ENCODE measurements around the gene RETN.
A peak's percentile ranks its signal among the peaks of the same experiment; 100 is the strongest.

RETN gene

DNA sequence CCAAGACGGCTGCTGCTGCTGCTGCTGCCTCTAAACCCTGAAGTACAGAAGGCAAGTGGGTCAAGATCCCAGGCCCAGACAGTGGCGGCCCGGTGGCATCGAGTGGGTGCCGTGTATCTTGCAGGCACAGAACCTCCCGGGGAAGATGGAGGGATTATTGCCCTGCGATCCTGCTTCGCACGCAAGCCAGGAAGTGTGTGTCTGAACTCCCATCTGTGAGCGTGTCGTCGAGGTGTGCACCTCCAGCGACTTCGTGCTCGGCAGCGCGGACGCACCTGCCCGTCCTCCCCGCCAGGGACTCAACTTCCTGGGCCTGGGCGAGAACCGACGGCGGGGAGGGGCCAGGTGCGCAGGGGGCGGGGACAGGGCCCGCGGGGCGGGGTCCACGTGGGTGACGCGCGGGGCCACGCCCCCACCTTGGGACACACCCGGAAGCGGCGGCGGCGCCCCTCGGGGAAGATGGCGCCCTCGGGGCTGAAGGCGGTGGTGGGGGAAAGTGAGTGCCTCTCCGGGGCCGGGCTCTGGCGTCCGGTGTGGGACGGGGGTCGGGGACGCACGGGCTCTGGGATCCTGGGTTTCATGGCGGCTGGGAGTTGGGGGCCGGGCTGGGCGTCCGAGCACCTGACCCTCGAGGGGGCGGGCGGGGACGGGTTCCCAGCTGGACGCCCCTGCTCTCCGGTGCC lies 32.0 kb upstream of the RETN start, which contains the start of gene STXBP2:
TSS of gene STXBP2 (plus strand) at position 420 of the 683 bp plus-strand sequence. CDS start at position 460, 40 bp downstream.
- H2AFZ ChIP-seq (ENCODE audit: low read depth), result peak within 1 kb of the TSS; percentile 78
- H4K20me1 ChIP-seq (ENCODE audit: insufficient read depth), result no peaks in the 10 kb centered on the region
- H3K27ac ChIP-seq, result no peak within 1 kb of the TSS
- peak within 1 kb of the TSS; percentile 61; the same call in 1 of the 2 replicates for H3K9ac ChIP-seq
- H3K4me1 ChIP-seq (ENCODE audit: low read depth, poor library complexity, severe bottlenecking), result peaks cover 4% of the 10 kb centered on the region
- H3K27me3 ChIP-seq (ENCODE audit: insufficient read depth, low read depth), result no peaks in the 10 kb centered on the region
- no peaks in the 10 kb centered on the region for H3K79me2 ChIP-seq (ENCODE audit: insufficient read depth, low read depth)
- H3K36me3 ChIP-seq (ENCODE audit: insufficient read depth), result no peaks in the 10 kb centered on the region
- peak within 1 kb of the TSS; percentile 68 for H3K4me2 ChIP-seq
- no peak within 1 kb of the TSS for H3K4me3 ChIP-seq (IDR thresholded peaks at IDR 0.05; ENCODE audit: insufficient read depth, low read depth, low read length)
- TF ChIP-seq, protein P1, sequence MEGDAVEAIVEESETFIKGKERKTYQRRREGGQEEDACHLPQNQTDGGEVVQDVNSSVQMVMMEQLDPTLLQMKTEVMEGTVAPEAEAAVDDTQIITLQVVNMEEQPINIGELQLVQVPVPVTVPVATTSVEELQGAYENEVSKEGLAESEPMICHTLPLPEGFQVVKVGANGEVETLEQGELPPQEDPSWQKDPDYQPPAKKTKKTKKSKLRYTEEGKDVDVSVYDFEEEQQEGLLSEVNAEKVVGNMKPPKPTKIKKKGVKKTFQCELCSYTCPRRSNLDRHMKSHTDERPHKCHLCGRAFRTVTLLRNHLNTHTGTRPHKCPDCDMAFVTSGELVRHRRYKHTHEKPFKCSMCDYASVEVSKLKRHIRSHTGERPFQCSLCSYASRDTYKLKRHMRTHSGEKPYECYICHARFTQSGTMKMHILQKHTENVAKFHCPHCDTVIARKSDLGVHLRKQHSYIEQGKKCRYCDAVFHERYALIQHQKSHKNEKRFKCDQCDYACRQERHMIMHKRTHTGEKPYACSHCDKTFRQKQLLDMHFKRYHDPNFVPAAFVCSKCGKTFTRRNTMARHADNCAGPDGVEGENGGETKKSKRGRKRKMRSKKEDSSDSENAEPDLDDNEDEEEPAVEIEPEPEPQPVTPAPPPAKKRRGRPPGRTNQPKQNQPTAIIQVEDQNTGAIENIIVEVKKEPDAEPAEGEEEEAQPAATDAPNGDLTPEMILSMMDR (conservative IDR thresholded peaks at IDR 0.05; ENCODE audit: low read depth, low read length), result no peak

DNA sequence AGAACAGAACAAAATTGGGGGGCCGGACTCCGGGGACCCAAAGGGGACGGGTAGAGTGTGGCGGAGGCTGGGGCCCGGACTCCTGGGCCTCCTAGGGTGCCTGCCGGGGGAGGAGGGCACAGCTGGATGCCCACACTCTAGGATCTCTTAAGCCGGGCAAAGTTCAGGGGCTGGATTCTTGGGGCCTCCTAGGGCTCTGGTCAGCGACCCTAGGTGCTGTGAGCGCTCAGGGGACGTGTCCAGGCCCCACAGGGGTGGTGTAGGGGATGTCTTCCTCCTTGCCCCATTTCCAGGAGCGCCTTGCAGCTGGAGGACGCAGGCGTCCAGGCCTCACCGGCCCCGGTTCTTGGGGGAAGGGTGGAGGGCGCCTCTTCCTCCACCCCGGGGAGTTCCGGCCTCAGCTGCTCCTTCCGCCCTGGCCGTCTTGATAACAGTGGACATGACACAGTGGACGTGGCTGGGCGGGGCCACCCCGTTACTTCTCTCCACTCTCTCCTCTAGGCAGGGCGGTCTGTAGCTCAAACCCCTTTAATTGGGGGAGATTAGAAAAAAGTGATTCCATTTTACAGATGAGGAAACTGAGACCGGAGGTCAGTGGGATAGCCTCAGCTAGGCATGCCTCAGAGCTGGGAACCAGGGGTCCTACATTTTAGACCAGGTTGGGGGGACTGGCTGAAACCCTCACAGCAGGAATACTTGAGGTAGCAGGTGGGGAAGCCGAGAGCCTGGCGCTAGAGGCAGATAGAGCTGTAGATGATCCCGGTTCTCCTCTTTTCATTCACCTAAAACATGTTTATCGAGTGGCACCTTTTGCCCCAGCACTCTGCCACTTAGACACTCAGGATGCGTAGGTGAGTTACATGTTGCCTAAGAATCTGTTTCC lies 31.2 kb upstream of the RETN start:
- H3K4me3 ChIP-seq (IDR thresholded peaks at IDR 0.05; ENCODE audit: insufficient read depth, low read depth, low read length), result no peak overlapping the region
- H3K79me2 ChIP-seq (ENCODE audit: insufficient read depth, low read depth), result no peaks in the 10 kb centered on the region
- peaks cover 4% of the 10 kb centered on the region for H3K4me1 ChIP-seq (ENCODE audit: low read depth, poor library complexity, severe bottlenecking)
- H3K36me3 ChIP-seq (ENCODE audit: insufficient read depth), result no peaks in the 10 kb centered on the region
- TF ChIP-seq, protein P1 (conservative IDR thresholded peaks at IDR 0.05; ENCODE audit: low read depth, low read length), result no peak
- no peak overlapping the region for H3K27ac ChIP-seq
- no peaks in the 10 kb centered on the region for H3K27me3 ChIP-seq (ENCODE audit: insufficient read depth, low read depth)
- peak overlapping the region; percentile 68 for H3K4me2 ChIP-seq
- peak overlapping the region; percentile 61; the same call in 1 of the 2 replicates for H3K9ac ChIP-seq
- peak overlapping the region; percentile 78; the same call in 1 of the 2 replicates for H2AFZ ChIP-seq (ENCODE audit: low read depth)
- H4K20me1 ChIP-seq (ENCODE audit: insufficient read depth), result no peaks in the 10 kb centered on the region

- Histone ChIP-seq H2AFZ (ENCODE audit: low read depth) (no peak overlapping the region), H3K9ac (no peak overlapping the region), H3K36me3 (ENCODE audit: insufficient read depth) (no peaks in the 10 kb centered on the region), H3K4me1 (ENCODE audit: low read depth, poor library complexity, severe bottlenecking) (peaks cover 4% of the 10 kb centered on the region), H3K27ac (no peak overlapping the region), H3K27me3 (ENCODE audit: insufficient read depth, low read depth) (no peaks in the 10 kb centered on the region), H3K4me2 (no peak overlapping the region), H4K20me1 (ENCODE audit: insufficient read depth) (no peaks in the 10 kb centered on the region), H3K79me2 (ENCODE audit: insufficient read depth, low read depth) (no peaks in the 10 kb centered on the region), H3K4me3 (IDR thresholded peaks at IDR 0.05; ENCODE audit: insufficient read depth, low read depth, low read length) (no peak overlapping the region)
- TF ChIP-seq, protein P1 (conservative IDR thresholded peaks at IDR 0.05; ENCODE audit: low read depth, low read length), result no peak
Measured at GRCh38 chr19:7638802-7639465, 29.9 kb upstream of the RETN start.

DNA sequence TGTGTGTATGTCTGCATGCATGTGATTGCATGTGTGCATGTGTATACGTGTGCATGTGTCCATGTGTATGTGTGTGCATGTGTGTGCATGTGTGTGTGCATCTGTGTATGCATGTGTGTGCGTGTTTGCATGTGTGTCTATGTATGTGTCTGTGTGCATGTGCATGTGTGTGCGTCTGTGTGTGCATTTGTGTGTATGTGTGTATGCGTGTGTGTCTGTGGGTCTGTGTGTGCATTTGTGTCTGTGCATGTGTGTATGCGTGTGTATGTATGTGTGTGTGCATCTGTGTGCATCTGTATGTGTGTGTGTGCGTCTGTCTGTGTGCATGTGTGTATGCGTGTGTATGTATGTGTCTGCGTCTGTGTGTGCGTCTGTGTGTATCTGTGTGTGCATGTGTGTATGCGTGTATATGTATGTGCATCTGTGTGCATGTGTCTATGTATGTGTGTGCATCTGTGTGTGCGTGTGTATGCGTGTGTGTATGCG lies 28.9 kb upstream of the RETN start:
- Histone ChIP-seq H3K27me3 (ENCODE audit: insufficient read depth, low read depth) (no peaks in the 10 kb centered on the region), H3K4me1 (ENCODE audit: low read depth, poor library complexity, severe bottlenecking) (peaks cover 4% of the 10 kb centered on the region), H3K36me3 (ENCODE audit: insufficient read depth) (no peaks in the 10 kb centered on the region), H3K9ac (no peak overlapping the region), H3K4me2 (no peak overlapping the region), H3K79me2 (ENCODE audit: insufficient read depth, low read depth) (no peaks in the 10 kb centered on the region), H3K4me3 (IDR thresholded peaks at IDR 0.05; ENCODE audit: insufficient read depth, low read depth, low read length) (no peak overlapping the region), H2AFZ (ENCODE audit: low read depth) (no peak overlapping the region), H3K27ac (no peak overlapping the region), H4K20me1 (ENCODE audit: insufficient read depth) (no peaks in the 10 kb centered on the region)
- TF ChIP-seq, protein P1 (conservative IDR thresholded peaks at IDR 0.05; ENCODE audit: low read depth, low read length), result no peak

Data from KMS-11 (cell line).